Stimulated activated CD8-positive, alpha-beta memory T cell treated with anti-CD3 and anti-CD28 coated beads, Interleukin-4, amount 100 ng/mL, for 48 hours (primary cell): ENCODE measurements around the gene ANGPTL8.

Source experiments
- DNase-seq: peaks from one replicate; pipeline ENCODE4 v3.0.0-alpha.2; 2020

Gene ANGPTL8

GRCh38 chr19:11264452-11265176 is 25.2 kb downstream of the ANGPTL8 start:
- DNase-seq: no peak

- DNase-seq: no peak
Measured at GRCh38 chr19:11265177-11265784, 25.9 kb downstream of the ANGPTL8 start.

- DNase-seq: no peak
Measured at GRCh38 chr19:11265785-11266236, 26.4 kb downstream of the ANGPTL8 start.

- no peak for DNase-seq
Measured at GRCh38 chr19:11267316-11268085, 28.1 kb downstream of the ANGPTL8 start.

GRCh38 chr19:11268783-11269267 is 29.4 kb downstream of the ANGPTL8 start:
- DNase-seq: no peak

GRCh38 chr19:11269408-11269807 is 30.0 kb downstream of the ANGPTL8 start:
- no peak for DNase-seq

- no peak for DNase-seq
Measured at GRCh38 chr19:11273296-11273695, 33.9 kb downstream of the ANGPTL8 start.

GRCh38 chr19:11273989-11274388 is 34.6 kb downstream of the ANGPTL8 start:
- DNase-seq: no peak

GRCh38 chr19:11274533-11275086 is 35.2 kb downstream of the ANGPTL8 start:
- DNase-seq: no peak

GRCh38 chr19:11278670-11279069 is 39.3 kb downstream of the ANGPTL8 start:
- no peak for DNase-seq

- peak; percentile 31 for DNase-seq
Measured at GRCh38 chr19:11279505-11280236, 40.3 kb downstream of the ANGPTL8 start.

- DNase-seq: no peak
Measured at GRCh38 chr19:11281356-11282049, 42.1 kb downstream of the ANGPTL8 start.

- no peak for DNase-seq
Measured at GRCh38 chr19:11284515-11284914, 45.1 kb downstream of the ANGPTL8 start.

GRCh38 chr19:11286312-11286974 is 47.0 kb downstream of the ANGPTL8 start:
- DNase-seq: no peak

- no peak for DNase-seq
Measured at GRCh38 chr19:11288349-11288748, 48.9 kb downstream of the ANGPTL8 start.

GRCh38 chr19:11290256-11290655 is 50.8 kb downstream of the ANGPTL8 start:
- no peak for DNase-seq

- no peak for DNase-seq
Measured at GRCh38 chr19:11291415-11291814, 52.0 kb downstream of the ANGPTL8 start.
